Measurements from ENCODE around the gene GNPAT. TPM values are rescaled to one million over a fixed set of nuclear protein-coding genes. Genes with fewer than 3 reads are reported as not detected.

Gene GNPAT
- total RNA-seq, 1 experiment from 2014 or later: 21.8 TPM

DNA sequence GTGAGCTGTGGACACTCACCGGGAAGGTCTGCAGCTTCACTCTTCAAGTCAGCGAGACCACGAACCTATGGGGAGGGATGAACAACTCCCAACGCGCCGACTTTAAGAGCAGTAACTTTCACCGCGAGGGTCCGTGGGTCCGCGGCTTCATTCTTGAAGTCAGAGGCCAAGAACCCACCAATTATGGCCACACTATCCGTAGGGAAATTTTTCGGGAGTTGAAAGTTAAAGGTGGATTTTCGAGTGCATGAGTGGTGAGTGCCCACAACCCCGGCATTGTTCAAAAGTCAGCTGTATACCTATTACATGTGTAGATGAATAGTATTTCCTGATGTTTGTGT, 77.0 kb downstream of the GNPAT start:
- no peak overlapping the region for H3K4me3 ChIP-seq
- H3K27me3 ChIP-seq (ENCODE audit: insufficient read depth, low read depth): no peaks in the 10 kb centered on the region
- CTCF ChIA-PET: no interaction called here
- BruUV-seq (replicated peaks): no TSS peak
- no peaks in the 10 kb centered on the region for H3K9me3 ChIP-seq (ENCODE audit: insufficient read depth, low read depth)
- POLR2A ChIA-PET (ENCODE audit: unreplicated experiment): no interaction called here
- TF ChIP-seq, protein P1, sequence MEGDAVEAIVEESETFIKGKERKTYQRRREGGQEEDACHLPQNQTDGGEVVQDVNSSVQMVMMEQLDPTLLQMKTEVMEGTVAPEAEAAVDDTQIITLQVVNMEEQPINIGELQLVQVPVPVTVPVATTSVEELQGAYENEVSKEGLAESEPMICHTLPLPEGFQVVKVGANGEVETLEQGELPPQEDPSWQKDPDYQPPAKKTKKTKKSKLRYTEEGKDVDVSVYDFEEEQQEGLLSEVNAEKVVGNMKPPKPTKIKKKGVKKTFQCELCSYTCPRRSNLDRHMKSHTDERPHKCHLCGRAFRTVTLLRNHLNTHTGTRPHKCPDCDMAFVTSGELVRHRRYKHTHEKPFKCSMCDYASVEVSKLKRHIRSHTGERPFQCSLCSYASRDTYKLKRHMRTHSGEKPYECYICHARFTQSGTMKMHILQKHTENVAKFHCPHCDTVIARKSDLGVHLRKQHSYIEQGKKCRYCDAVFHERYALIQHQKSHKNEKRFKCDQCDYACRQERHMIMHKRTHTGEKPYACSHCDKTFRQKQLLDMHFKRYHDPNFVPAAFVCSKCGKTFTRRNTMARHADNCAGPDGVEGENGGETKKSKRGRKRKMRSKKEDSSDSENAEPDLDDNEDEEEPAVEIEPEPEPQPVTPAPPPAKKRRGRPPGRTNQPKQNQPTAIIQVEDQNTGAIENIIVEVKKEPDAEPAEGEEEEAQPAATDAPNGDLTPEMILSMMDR (conservative IDR thresholded peaks at IDR 0.05): no peak
- TF ChIP-seq EZH2 (IDR thresholded peaks at IDR 0.05; ENCODE audit: low read depth): no peak
- no peaks in the 10 kb centered on the region for H3K9me2 ChIP-seq (ENCODE audit: insufficient read depth)
- intact Hi-C loops (cut with micrococcal nuclease; ENCODE audit: unreplicated experiment): no loop called here
- no peak overlapping the region for H3K27ac ChIP-seq
- no peaks in the 10 kb centered on the region for H3F3A ChIP-seq (ENCODE audit: insufficient read depth, low read depth)
- H3K79me2 ChIP-seq (ENCODE audit: low read depth): no peaks in the 10 kb centered on the region
- DNase-seq: no peak
- H3K36me3 ChIP-seq (ENCODE audit: low read depth): no peaks in the 10 kb centered on the region
- H3K4me2 ChIP-seq: no peak overlapping the region
- no peaks in the 10 kb centered on the region for H4K20me1 ChIP-seq (ENCODE audit: insufficient read depth)
- no peaks in the 10 kb centered on the region for H3K4me1 ChIP-seq (replicated peaks; ENCODE audit: insufficient read depth)
- H2AFZ ChIP-seq: no peak overlapping the region

DNA sequence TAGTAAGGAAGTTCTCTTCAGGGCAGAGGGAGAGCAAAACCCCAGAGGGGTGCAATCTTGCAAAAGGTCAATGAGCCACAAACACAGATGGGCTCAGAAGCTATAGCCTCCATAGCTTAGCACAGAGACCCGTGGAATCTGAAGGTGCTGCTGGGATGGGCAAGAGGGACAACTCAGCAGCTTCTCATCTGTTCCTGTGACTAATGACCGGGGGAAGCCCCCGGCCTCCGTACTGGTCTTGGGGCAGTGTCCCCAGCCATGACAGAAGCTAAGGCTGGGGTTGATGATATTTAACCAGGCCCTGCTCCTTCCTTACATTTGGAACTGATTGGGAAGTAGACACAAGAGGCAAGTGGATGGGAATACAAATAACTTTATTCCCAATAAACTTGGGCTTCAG, 77.6 kb downstream of the GNPAT start:
- no peak overlapping the region for H3K4me3 ChIP-seq
- H3K4me1 ChIP-seq (replicated peaks; ENCODE audit: insufficient read depth): no peaks in the 10 kb centered on the region
- intact Hi-C loops (cut with micrococcal nuclease; ENCODE audit: unreplicated experiment): no loop called here
- H2AFZ ChIP-seq: no peak overlapping the region
- no peaks in the 10 kb centered on the region for H3K27me3 ChIP-seq (ENCODE audit: insufficient read depth, low read depth)
- CTCF ChIA-PET: no interaction called here
- H3F3A ChIP-seq (ENCODE audit: insufficient read depth, low read depth): no peaks in the 10 kb centered on the region
- no peaks in the 10 kb centered on the region for H4K20me1 ChIP-seq (ENCODE audit: insufficient read depth)
- H3K9me3 ChIP-seq (ENCODE audit: insufficient read depth, low read depth): no peaks in the 10 kb centered on the region
- TF ChIP-seq, protein P1 (conservative IDR thresholded peaks at IDR 0.05): no peak
- no peak for TF ChIP-seq EZH2 (IDR thresholded peaks at IDR 0.05; ENCODE audit: low read depth)
- H3K79me2 ChIP-seq (ENCODE audit: low read depth): no peaks in the 10 kb centered on the region
- H3K9me2 ChIP-seq (ENCODE audit: insufficient read depth): no peaks in the 10 kb centered on the region
- H3K4me2 ChIP-seq: no peak overlapping the region
- POLR2A ChIA-PET (ENCODE audit: unreplicated experiment): no interaction called here
- H3K27ac ChIP-seq: no peak overlapping the region
- no TSS peak for BruUV-seq (replicated peaks)
- no peak for DNase-seq
- H3K36me3 ChIP-seq (ENCODE audit: low read depth): no peaks in the 10 kb centered on the region

DNA sequence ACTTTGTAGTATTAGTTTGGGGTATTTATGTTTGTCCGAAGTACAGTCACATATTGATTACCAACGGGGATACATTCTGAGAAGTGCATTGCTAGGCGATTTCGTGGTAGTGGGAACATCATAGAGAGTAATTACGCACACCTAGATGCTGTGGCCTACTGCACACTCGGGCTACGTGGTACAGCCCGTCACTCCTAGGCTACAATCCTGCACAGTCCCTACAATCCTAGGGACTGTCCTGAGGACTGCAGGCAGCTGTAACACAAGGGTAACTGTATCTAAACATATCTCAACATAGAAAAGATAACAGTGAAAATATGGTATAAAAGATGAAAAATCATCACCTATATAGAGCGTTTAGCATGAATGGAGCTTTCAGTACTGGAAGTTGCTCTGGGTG, 78.1 kb downstream of the GNPAT start:
- Histone ChIP-seq H4K20me1 (ENCODE audit: insufficient read depth) (no peaks in the 10 kb centered on the region), H2AFZ (no peak overlapping the region), H3K27ac (no peak overlapping the region), H3K36me3 (ENCODE audit: low read depth) (no peaks in the 10 kb centered on the region), H3K27me3 (ENCODE audit: insufficient read depth, low read depth) (no peaks in the 10 kb centered on the region), H3K4me3 (no peak overlapping the region), H3K4me2 (no peak overlapping the region), H3K9me2 (ENCODE audit: insufficient read depth) (no peaks in the 10 kb centered on the region), H3K9me3 (ENCODE audit: insufficient read depth, low read depth) (no peaks in the 10 kb centered on the region), H3K79me2 (ENCODE audit: low read depth) (no peaks in the 10 kb centered on the region), H3F3A (ENCODE audit: insufficient read depth, low read depth) (no peaks in the 10 kb centered on the region), H3K4me1 (replicated peaks; ENCODE audit: insufficient read depth) (no peaks in the 10 kb centered on the region)
- no peak for DNase-seq
- intact Hi-C loops (cut with micrococcal nuclease; ENCODE audit: unreplicated experiment): no loop called here
- BruUV-seq (replicated peaks): no TSS peak
- POLR2A ChIA-PET (ENCODE audit: unreplicated experiment): no interaction called here
- CTCF ChIA-PET: no interaction called here
- TF ChIP-seq, protein P1 (conservative IDR thresholded peaks at IDR 0.05): no peak
- TF ChIP-seq EZH2 (IDR thresholded peaks at IDR 0.05; ENCODE audit: low read depth): no peak
